ENCODE measurements around the gene HNRNPA3.
"Not testable (repeated sequence)": the region's sequence is repeated elsewhere in the genome, so short reads cannot be mapped to it uniquely, and the experiment has no call there.

HNRNPA3 gene

GRCh38 chr2:177212106-177212890, at the start of gene HNRNPA3:
Gene HNRNPA3 (plus strand): TSS chr2:177212794. CDS start chr2:177212800, 6 bp downstream.
- peak; percentile 96 for DNase-seq (ENCODE audit: insufficient read length, low spot score)
- FAIRE-seq = peak; percentile 95

GRCh38 chr2:177164131-177164530, 48.5 kb upstream of the HNRNPA3 start:
- DNase-seq (ENCODE audit: insufficient read length, low spot score) (no peak), FAIRE-seq (no peak)

- DNase-seq (ENCODE audit: insufficient read length, low spot score) (peak; percentile 56), FAIRE-seq (no peak)
These were observed 48.0 kb upstream of the HNRNPA3 start for GRCh38 chr2:177164584-177165052.

DNA sequence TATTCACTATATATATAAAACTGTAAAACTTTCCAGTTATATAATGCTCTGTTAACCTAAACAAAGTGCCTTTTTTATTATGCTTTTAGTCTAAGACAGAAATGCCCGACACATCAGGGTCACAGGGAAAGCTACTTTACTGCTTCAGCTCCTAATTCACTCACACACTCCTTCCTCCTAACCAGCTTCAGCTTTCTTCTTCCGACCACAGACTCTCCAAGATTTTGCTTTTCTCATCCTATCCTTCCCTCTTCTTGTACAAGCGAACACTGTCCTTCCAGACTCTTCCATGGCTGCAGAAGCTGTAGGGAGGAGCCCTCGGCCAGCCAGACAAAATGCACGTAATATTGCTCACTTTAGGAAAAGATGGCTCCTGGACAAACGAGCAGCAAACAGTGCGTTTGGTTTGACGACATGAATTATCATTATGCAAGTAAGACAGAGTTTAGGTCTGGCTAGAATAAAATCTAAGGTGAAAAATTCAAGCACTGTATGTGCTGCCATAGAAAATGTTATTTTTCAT, 47.5 kb upstream of the HNRNPA3 start:
- DNase-seq (ENCODE audit: insufficient read length, low spot score) = no peak
- FAIRE-seq = peak; percentile 9

- DNase-seq (ENCODE audit: insufficient read length, low spot score) (no peak), FAIRE-seq (no peak)
These were observed 46.6 kb upstream of the HNRNPA3 start for GRCh38 chr2:177165721-177166711.

- FAIRE-seq (peak; percentile 4), DNase-seq (ENCODE audit: insufficient read length, low spot score) (no peak)
These were observed 42.6 kb upstream of the HNRNPA3 start for GRCh38 chr2:177169810-177170514.

GRCh38 chr2:177171418-177171865, 41.2 kb upstream of the HNRNPA3 start:
- no peak for FAIRE-seq
- no peak for DNase-seq (ENCODE audit: insufficient read length, low spot score)

- no peak for FAIRE-seq
- peak; percentile 64 for DNase-seq (ENCODE audit: insufficient read length, low spot score)
These were observed 40.3 kb upstream of the HNRNPA3 start for GRCh38 chr2:177172034-177172880.

- DNase-seq (ENCODE audit: insufficient read length, low spot score) (no peak), FAIRE-seq (no peak)
These were observed 38.1 kb upstream of the HNRNPA3 start for GRCh38 chr2:177174486-177174885.

DNA sequence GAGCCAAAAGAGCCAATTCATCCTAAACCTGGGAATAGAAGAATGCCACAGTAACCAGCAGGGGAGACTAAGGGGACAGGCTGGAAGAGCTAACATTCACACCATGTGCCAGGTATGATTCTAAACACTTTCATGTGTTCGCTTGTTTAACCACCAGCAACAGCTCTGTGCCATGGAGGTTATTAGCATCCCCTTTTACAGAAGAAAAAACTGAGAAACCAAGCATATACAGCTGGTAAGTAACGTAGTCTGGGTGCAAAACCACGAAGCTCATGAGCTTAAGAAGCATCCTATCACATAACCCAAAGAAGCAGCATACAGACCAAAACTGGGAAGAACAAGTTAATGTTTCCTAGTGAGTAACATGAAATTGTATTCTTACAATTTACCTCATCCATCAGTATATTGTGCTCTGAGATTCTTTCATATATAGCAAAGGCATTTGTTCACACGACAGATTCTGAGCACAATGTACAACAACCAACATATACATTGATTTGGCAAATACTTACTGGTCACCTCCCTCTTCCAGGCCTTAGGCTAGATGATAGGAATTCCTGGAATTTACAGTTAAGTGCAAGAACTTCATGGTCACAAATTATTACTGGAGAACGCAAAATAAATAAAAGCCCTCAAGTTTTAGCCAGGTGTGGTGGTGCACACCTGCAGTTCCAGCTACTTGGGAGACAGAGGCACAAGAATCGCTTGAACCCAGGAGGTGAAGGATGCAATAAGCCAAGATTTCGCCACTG, 36.5 kb upstream of the HNRNPA3 start:
- FAIRE-seq = peak; percentile 38
- DNase-seq (ENCODE audit: insufficient read length, low spot score) = no peak

DNA sequence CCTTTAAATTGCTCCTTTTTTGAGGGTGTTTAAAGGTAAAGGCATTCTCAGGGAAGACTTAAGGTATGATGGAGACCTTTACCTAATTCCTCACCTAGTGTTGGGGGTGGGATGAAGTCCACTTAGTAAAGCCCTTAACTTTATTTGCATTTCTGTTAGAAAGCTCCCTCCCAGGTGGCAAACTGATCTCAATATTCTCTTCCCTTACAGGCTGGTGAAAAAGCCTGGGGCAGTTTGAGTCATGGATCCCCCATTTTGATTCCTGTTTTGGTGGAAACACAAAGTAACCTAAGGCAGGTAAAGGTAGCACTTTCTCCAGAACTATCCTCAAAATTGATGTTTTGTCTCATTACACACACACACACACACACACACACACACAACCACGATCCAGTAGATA, 33.8 kb upstream of the HNRNPA3 start:
- FAIRE-seq (no peak), DNase-seq (ENCODE audit: insufficient read length, low spot score) (no peak)

- no peak for DNase-seq (ENCODE audit: insufficient read length, low spot score)
- no peak for FAIRE-seq
These were observed 33.4 kb upstream of the HNRNPA3 start for GRCh38 chr2:177179227-177179626.

DNA sequence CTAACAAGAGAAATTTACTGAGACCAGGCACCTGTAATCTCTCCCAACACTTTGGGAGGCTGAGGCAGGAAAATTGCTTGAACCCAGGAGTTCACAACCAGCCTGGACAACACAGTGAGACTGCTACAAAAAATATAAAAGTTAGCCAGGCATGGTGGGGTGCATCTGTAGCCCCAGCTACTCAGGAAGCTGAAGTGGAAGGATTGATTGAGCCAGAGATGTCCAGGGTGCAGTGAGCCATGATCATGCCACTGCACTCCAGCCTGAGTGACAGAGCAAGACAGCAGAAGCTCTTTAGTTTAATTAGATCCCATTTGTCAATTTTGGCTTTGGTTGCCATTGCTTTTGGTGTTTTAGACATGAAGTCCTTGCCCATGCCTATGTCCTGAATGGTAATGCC, 32.9 kb upstream of the HNRNPA3 start:
- DNase-seq (ENCODE audit: insufficient read length, low spot score); FAIRE-seq: not testable (repeated sequence)

- FAIRE-seq = no peak
These were observed 32.2 kb upstream of the HNRNPA3 start for GRCh38 chr2:177180269-177181000.

GRCh38 chr2:177183860-177184259, 28.7 kb upstream of the HNRNPA3 start:
- DNase-seq (ENCODE audit: insufficient read length, low spot score) = no peak
- no peak for FAIRE-seq

More at GRCh38 chr2:177180269-177181000, 32.2 kb upstream of the HNRNPA3 start:
- no peak for DNase-seq (ENCODE audit: insufficient read length, low spot score)

DNA sequence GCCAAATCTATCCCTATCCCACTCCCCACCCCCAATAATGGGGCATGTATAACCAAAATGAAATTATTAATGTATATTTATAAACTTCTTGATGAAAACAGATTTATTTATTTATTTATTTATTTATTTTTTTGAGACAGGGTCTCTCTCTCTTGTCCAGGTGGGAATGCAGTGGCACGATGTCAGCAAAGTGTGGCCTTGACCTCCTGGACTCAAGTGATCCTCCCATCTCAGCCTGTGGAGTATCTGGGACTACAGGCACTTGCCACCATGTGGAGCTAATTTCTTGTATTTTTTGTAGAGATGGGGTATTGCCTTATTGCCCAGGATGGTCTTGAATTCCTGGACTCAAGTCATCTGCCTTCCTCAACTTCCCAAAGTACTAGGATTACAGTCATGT, 28.0 kb upstream of the HNRNPA3 start:
- no peak for DNase-seq (ENCODE audit: insufficient read length, low spot score)
- FAIRE-seq = no peak

DNA sequence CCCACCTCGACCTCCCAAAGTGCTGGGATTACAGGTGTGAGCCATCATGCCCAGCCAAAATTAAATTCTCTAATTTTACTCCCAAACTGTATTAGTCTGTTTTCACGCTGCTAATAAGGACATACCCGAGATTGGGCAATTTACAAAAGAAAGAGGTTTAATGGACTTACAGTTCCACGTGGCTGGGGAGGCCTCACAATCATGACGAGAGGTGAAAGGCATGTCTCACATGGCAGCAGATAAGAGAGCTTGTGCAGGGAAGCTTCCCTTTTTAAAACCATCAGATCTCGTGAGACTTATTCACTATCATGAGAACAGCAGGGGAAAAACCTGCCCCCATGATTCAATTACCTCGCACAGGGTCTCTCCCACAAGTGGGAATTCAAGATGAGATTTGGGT, 26.6 kb upstream of the HNRNPA3 start:
- FAIRE-seq; DNase-seq (ENCODE audit: insufficient read length, low spot score): not testable (repeated sequence)

Measured in HTR-8/SVneo (cell line).